Glutamatergic neuron (in vitro differentiated cells): Measurements from ENCODE around the gene TMEM223. TPM values are rescaled to one million over a fixed set of nuclear protein-coding genes. Genes with fewer than 3 reads are reported as not detected.

Experiments used
- DNase-seq: peaks from one replicate; pipeline ENCODE4 v3.0.0; 2022
- H3K27ac Mint-ChIP-seq: one replicate; pipeline ENCODE4 v1.8.0; 2020; ENCODE audit warnings: mild to moderate bottlenecking, mixed read lengths, inconsistent platforms; ENCODE audit not compliant: unreplicated experiment
- H3K27me3 Mint-ChIP-seq: one replicate; pipeline ENCODE4 v1.8.0; 2020; ENCODE audit warnings: mild to moderate bottlenecking, moderate library complexity, mixed read lengths, inconsistent platforms; ENCODE audit not compliant: unreplicated experiment
- H3K36me3 Mint-ChIP-seq: one replicate; pipeline ENCODE4 v1.8.0; 2020; ENCODE audit warnings: mild to moderate bottlenecking, mixed read lengths, inconsistent platforms; ENCODE audit not compliant: unreplicated experiment
- H3K4me1 Mint-ChIP-seq: one replicate; pipeline ENCODE4 v1.8.0; 2020; ENCODE audit warnings: mild to moderate bottlenecking, low read depth, mixed read lengths, inconsistent platforms; ENCODE audit not compliant: unreplicated experiment
- H3K4me3 Mint-ChIP-seq: one replicate; pipeline ENCODE4 v1.8.0; 2020; ENCODE audit warnings: mild to moderate bottlenecking, mixed read lengths, inconsistent platforms; ENCODE audit not compliant: unreplicated experiment
- H3K9me3 Mint-ChIP-seq: one replicate; pipeline ENCODE4 v1.8.0; 2020; ENCODE audit warnings: mild to moderate bottlenecking, moderate library complexity, mixed read lengths, inconsistent platforms; ENCODE audit not compliant: unreplicated experiment
- CTCF ChIP-seq: fragments of 200-600 bp; sonication (generic); IDR thresholded peaks from one replicate; pipeline ENCODE4 v1.5.0; 2021; ENCODE audit not compliant: partially characterized antibody, unreplicated experiment
- total RNA-seq: library from RNA; stranded (reverse); fragmentation: NEBNext Ultra II Directional; extraction: Animal tissue kit (Norgen Biotek cat#: 25700); gene quantifications from one replicate; pipeline ENCODE4 v1.2.1, GENCODE V29; 2021; ENCODE audit not compliant: unreplicated experiment

TMEM223 gene
- total RNA-seq, 1 donor from 2014 or later: 17.4 TPM

GRCh38 chr11:62817129-62817528, 25.3 kb upstream of the TMEM223 start:
- peaks cover 3% of the 10 kb centered on the region for H3K9me3 Mint-ChIP-seq
- H3K27me3 Mint-ChIP-seq: peaks cover 2% of the 10 kb centered on the region
- no peaks in the 10 kb centered on the region for H3K36me3 Mint-ChIP-seq
- no peak overlapping the region for H3K27ac Mint-ChIP-seq
- DNase-seq: no peak
- no peak for TF ChIP-seq CTCF
- H3K4me1 Mint-ChIP-seq: no peaks in the 10 kb centered on the region
- H3K4me3 Mint-ChIP-seq: no peak overlapping the region

- peaks cover 2% of the 10 kb centered on the region for H3K27me3 Mint-ChIP-seq
Measured at GRCh38 chr11:62816557-62816956, 24.8 kb upstream of the TMEM223 start.

GRCh38 chr11:62811659-62812058, 19.9 kb upstream of the TMEM223 start:
- no peak overlapping the region for H3K4me3 Mint-ChIP-seq
- H3K27ac Mint-ChIP-seq: no peak overlapping the region
- no peak for DNase-seq
- peaks cover 2% of the 10 kb centered on the region for H3K4me1 Mint-ChIP-seq
- no peak for TF ChIP-seq CTCF
- peaks cover 3% of the 10 kb centered on the region for H3K27me3 Mint-ChIP-seq
- H3K36me3 Mint-ChIP-seq: no peaks in the 10 kb centered on the region
- peaks cover 8% of the 10 kb centered on the region for H3K9me3 Mint-ChIP-seq

More at GRCh38 chr11:62816557-62816956, 24.8 kb upstream of the TMEM223 start:
- no peak for TF ChIP-seq CTCF
- Mint-ChIP-seq H3K36me3 (no peaks in the 10 kb centered on the region), H3K27ac (no peak overlapping the region), H3K9me3 (peaks cover 3% of the 10 kb centered on the region), H3K4me1 (no peaks in the 10 kb centered on the region), H3K4me3 (no peak overlapping the region)
- no peak for DNase-seq

GRCh38 chr11:62810748-62811147, 18.9 kb upstream of the TMEM223 start:
- peaks cover 4% of the 10 kb centered on the region for H3K27me3 Mint-ChIP-seq
- H3K9me3 Mint-ChIP-seq: peaks cover 11% of the 10 kb centered on the region
- peaks cover 7% of the 10 kb centered on the region for H3K4me1 Mint-ChIP-seq
- TF ChIP-seq CTCF: no peak
- peak overlapping the region; percentile 2 for H3K4me3 Mint-ChIP-seq
- no peak overlapping the region for H3K27ac Mint-ChIP-seq
- no peak for DNase-seq
- H3K36me3 Mint-ChIP-seq: no peaks in the 10 kb centered on the region

GRCh38 chr11:62806611-62807121, 14.9 kb upstream of the TMEM223 start:
- H3K27ac Mint-ChIP-seq: peak overlapping the region; percentile 97

More at GRCh38 chr11:62806611-62807121, 14.9 kb upstream of the TMEM223 start:
- DNase-seq: no peak
- Mint-ChIP-seq H3K4me3 (peak overlapping the region; percentile 96), H3K4me1 (peaks cover 14% of the 10 kb centered on the region), H3K27me3 (peaks cover 10% of the 10 kb centered on the region), H3K36me3 (no peaks in the 10 kb centered on the region), H3K9me3 (peaks cover 13% of the 10 kb centered on the region)
- no peak for TF ChIP-seq CTCF
